ENCODE measurements around the gene TCF25. TPM values are rescaled to one million over a fixed set of nuclear protein-coding genes. Genes with fewer than 3 reads are reported as not detected.

TCF25 gene
- total RNA-seq, 1 donor from 2014 or later, result 193 TPM

GRCh38 chr16:89920723-89921122 lies 47.3 kb downstream of the TCF25 start:
- H3K36me3 ChIP-seq (ENCODE audit: insufficient read depth, low read length), result no peaks in the 10 kb centered on the region
- H3K9ac ChIP-seq (ENCODE audit: low read length), result peak overlapping the region; percentile 98
- no peaks in the 10 kb centered on the region for H3K9me3 ChIP-seq (ENCODE audit: insufficient read depth, low read depth, low read length)
- H3K36me3 Mint-ChIP-seq (ENCODE audit: low read depth, unreplicated experiment), result peaks cover 2% of the 10 kb centered on the region
- no peak for FAIRE-seq
- peaks cover 24% of the 10 kb centered on the region for H4K20me1 ChIP-seq (ENCODE audit: insufficient read depth, low read length)
- peak overlapping the region; percentile 86 for H3K27ac Mint-ChIP-seq (ENCODE audit: unreplicated experiment)
- peaks cover 47% of the 10 kb centered on the region for H3K4me1 ChIP-seq (ENCODE audit: insufficient read depth, low read length)
- TF ChIP-seq CTCF (IDR thresholded peaks at IDR 0.05; ENCODE audit: insufficient read depth, low read depth, low read length) (no peak), EZH2 (IDR thresholded peaks at IDR 0.05; ENCODE audit: insufficient read depth, low read length) (no peak)
- no peaks in the 10 kb centered on the region for H3K27me3 ChIP-seq (ENCODE audit: insufficient read depth, low read length)
- peaks cover 43% of the 10 kb centered on the region for H3K79me2 ChIP-seq (ENCODE audit: insufficient read depth, low read length)
- H2AFZ ChIP-seq (ENCODE audit: low read depth, low read length), result no peak overlapping the region
- peak; percentile 55 for DNase-seq (ENCODE audit: low read depth)
- H3K9me3 Mint-ChIP-seq (ENCODE audit: unreplicated experiment), result peaks cover 2% of the 10 kb centered on the region
- peaks cover 20% of the 10 kb centered on the region for H3K4me1 Mint-ChIP-seq (ENCODE audit: low read depth, unreplicated experiment)
- H3K27ac ChIP-seq (ENCODE audit: low read depth, low read length), result peak overlapping the region; percentile 99
- no peak overlapping the region for H3K4me3 ChIP-seq (ENCODE audit: insufficient read depth, low read depth, low read length)
- no peaks in the 10 kb centered on the region for H3K27me3 Mint-ChIP-seq (ENCODE audit: low read depth, unreplicated experiment)
- H3K4me2 ChIP-seq (ENCODE audit: low read length), result peak overlapping the region; percentile 100
- H3K4me3 Mint-ChIP-seq (ENCODE audit: unreplicated experiment), result peak overlapping the region; percentile 62

- Histone ChIP-seq H3K4me2 (ENCODE audit: low read length) (peak overlapping the region; percentile 100), H3K27ac (ENCODE audit: low read depth, low read length) (peak overlapping the region; percentile 99), H3K4me3 (ENCODE audit: insufficient read depth, low read depth, low read length) (peak overlapping the region; percentile 89), H3K36me3 (ENCODE audit: insufficient read depth, low read length) (no peaks in the 10 kb centered on the region), H3K4me1 (ENCODE audit: insufficient read depth, low read length) (peaks cover 47% of the 10 kb centered on the region), H2AFZ (ENCODE audit: low read depth, low read length) (no peak overlapping the region), H3K9me3 (ENCODE audit: insufficient read depth, low read depth, low read length) (no peaks in the 10 kb centered on the region), H4K20me1 (ENCODE audit: insufficient read depth, low read length) (peaks cover 27% of the 10 kb centered on the region), H3K79me2 (ENCODE audit: insufficient read depth, low read length) (peaks cover 48% of the 10 kb centered on the region), H3K27me3 (ENCODE audit: insufficient read depth, low read length) (no peaks in the 10 kb centered on the region), H3K9ac (ENCODE audit: low read length) (peak overlapping the region; percentile 98)
- DNase-seq (ENCODE audit: low read depth), result no peak
- Mint-ChIP-seq H3K27me3 (ENCODE audit: low read depth, unreplicated experiment) (no peaks in the 10 kb centered on the region), H3K9me3 (ENCODE audit: unreplicated experiment) (peaks cover 2% of the 10 kb centered on the region), H3K4me1 (ENCODE audit: low read depth, unreplicated experiment) (peaks cover 20% of the 10 kb centered on the region), H3K4me3 (ENCODE audit: unreplicated experiment) (peak overlapping the region; percentile 88), H3K27ac (ENCODE audit: unreplicated experiment) (peak overlapping the region; percentile 78), H3K36me3 (ENCODE audit: low read depth, unreplicated experiment) (peaks cover under 1% of the 10 kb centered on the region)
- no peak for FAIRE-seq
- TF ChIP-seq CTCF (IDR thresholded peaks at IDR 0.05; ENCODE audit: insufficient read depth, low read depth, low read length), result no peak
- no peak for TF ChIP-seq EZH2 (IDR thresholded peaks at IDR 0.05; ENCODE audit: insufficient read depth, low read length)
Measured at GRCh38 chr16:89921131-89921701, 47.8 kb downstream of the TCF25 start.

Measured in astrocyte (in vitro differentiated cells and primary cell).